ENCODE measurements around the gene PRR4. TPM values are rescaled to one million over a fixed set of nuclear protein-coding genes. Genes with fewer than 3 reads are reported as not detected.

PRR4 gene, protein sequence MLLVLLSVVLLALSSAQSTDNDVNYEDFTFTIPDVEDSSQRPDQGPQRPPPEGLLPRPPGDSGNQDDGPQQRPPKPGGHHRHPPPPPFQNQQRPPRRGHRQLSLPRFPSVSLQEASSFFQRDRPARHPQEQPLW
- total RNA-seq (1 to 10 TPM in 4 of 5 donors, under 1 TPM in 1; 0.73 to 3.8 (median 2.2) TPM), total RNA-seq (0 to 0.61 (median 0.12) reads per million in 29 experiments)
- 2.1 TPM for total RNA-seq (2013)

DNA sequence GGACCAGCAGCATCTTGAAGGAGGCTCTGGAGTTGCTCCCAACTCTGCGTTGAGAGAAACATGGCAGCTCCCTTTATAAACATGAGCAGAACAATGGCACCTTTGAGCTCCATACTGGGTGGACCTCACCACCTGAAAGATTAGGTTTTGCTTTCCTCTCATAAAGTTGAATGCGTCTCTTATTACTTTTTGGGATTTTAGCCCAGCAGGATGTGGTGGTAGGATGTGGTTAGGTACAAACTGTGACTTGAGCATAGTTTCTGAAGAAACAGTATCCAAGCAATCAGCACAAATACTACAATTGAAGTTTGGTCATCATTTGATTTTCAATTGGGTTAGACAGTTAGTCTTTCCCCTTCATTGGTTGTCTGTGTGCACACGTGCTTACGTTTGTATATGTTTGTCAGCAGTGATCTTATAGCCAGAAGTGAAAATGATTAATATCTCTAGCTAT, at the start of gene PRR4:
Gene PRR4 (minus strand): TSS at position 51 of the 454 bp plus-strand sequence. CDS start 38 bp downstream, at position 13.
- H3K9me3 ChIP-seq: no peaks in the 10 kb centered on the region
- ChIA-PET POLR2A (interaction anchor here in 1 of 2 donors (0.6 kb wide), 1 partner anchor 925 kb away, joined by 4 read pairs; no protein-coding TSS in a partner anchor), CTCF (interaction anchor here in 1 of 2 donors (0.6 kb wide), 1 partner anchor 269 kb away, joined by 6 read pairs; no protein-coding TSS in a partner anchor)
- Mint-ChIP-seq H3K4me1 (peaks cover 46 to 51% (median 46%) of the 10 kb centered on the region in 3 donors), H3K27me3 (no peaks in the 10 kb centered on the region), H3K9me3 (no peaks in the 10 kb centered on the region), H3K27ac (peak within 1 kb of the TSS in 1 of 2 donors; percentile 40), H3K4me3 (no peak within 1 kb of the TSS), H3K36me3 (peaks cover 60% of the 10 kb centered on the region)
- H3K27ac ChIP-seq (ENCODE audit: low read length): no peak within 1 kb of the TSS
- 0% methylated on average over 1 of the region's 4 CpGs for WGBS (ENCODE audit: insufficient coverage)
- H3K4me1 ChIP-seq (ENCODE audit: control insufficient read depth in 1 of 2, extremely low read depth in 1 of 2, insufficient read depth in 2 of 2, low read length in 2 of 2): peaks cover 0 to 30% of the 10 kb centered on the region in 2 experiments
- H3K27me3 ChIP-seq (replicated peaks in 1 of 2; ENCODE audit: control insufficient read depth in 2 of 2, extremely low read depth in 1 of 2, insufficient read depth in 2 of 2, low read length in 1 of 2): no peaks in the 10 kb centered on the region
- peak in 6 of 35 experiments; percentile 0 to 30 (median 4) for DNase-seq
- H3K4me3 ChIP-seq (ENCODE audit: control insufficient read depth in 1 of 2, extremely low read depth in 1 of 2, low read length in 1 of 2): no peak within 1 kb of the TSS
- peaks cover 2 to 6% of the 10 kb centered on the region in 2 donors for H3K36me3 ChIP-seq (ENCODE audit: control insufficient read depth in 2 of 2, extremely low read depth in 1 of 2, insufficient read depth in 1 of 2, low read length in 1 of 2)
- ATAC-seq (replicated peaks in 1 of 4): peak in 3 of 4 experiments; percentile 53 to 63 (median 63)

DNA sequence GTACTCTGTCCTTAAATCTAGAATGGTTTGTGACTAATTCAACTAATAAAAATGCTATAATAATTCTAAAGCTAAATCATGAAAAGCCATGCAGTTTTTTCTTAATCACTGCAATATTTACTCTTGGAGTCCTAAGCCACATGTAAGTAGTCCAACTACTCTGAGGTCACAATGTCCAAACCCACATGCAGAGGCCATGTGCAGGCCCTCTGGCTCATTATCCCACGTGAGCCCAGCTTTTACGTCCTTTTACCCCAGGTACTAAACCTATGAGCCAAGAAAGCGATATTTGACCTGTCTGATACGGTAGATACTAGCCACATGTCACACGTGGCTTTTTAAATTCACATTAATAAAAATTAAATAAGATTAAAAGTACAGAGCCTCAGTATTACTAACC, 47.6 kb upstream of the PRR4 start:
- Histone ChIP-seq H3K27ac (ENCODE audit: low read length) (no peak overlapping the region), H3K36me3 (ENCODE audit: control insufficient read depth in 2 of 2, extremely low read depth in 1 of 2, insufficient read depth in 1 of 2, low read length in 1 of 2) (peaks cover 0 to 5% of the 10 kb centered on the region in 2 donors), H3K4me3 (ENCODE audit: control insufficient read depth in 1 of 2, extremely low read depth in 1 of 2, low read length in 1 of 2) (no peak overlapping the region), H3K27me3 (replicated peaks in 1 of 2; ENCODE audit: control insufficient read depth in 2 of 2, extremely low read depth in 1 of 2, insufficient read depth in 2 of 2, low read length in 1 of 2) (no peaks in the 10 kb centered on the region), H3K4me1 (ENCODE audit: control insufficient read depth in 1 of 2, extremely low read depth in 1 of 2, insufficient read depth in 2 of 2, low read length in 2 of 2) (no peaks in the 10 kb centered on the region), H3K9me3 (no peaks in the 10 kb centered on the region)
- Mint-ChIP-seq H3K4me3 (no peak overlapping the region), H3K27me3 (no peaks in the 10 kb centered on the region), H3K27ac (no peak overlapping the region), H3K9me3 (peaks cover 2 to 8% (median 2%) of the 10 kb centered on the region in 3 donors), H3K4me1 (no peaks in the 10 kb centered on the region), H3K36me3 (peaks cover 55% of the 10 kb centered on the region)
- no CpG with 5 or more reads among the region's 5 CpGs for WGBS (ENCODE audit: insufficient coverage)
- DNase-seq (no peak), ATAC-seq (replicated peaks in 1 of 4) (no peak)
- ChIA-PET CTCF (no interaction called here), POLR2A (interaction anchor here in 1 of 2 donors (0.7 kb wide), 1 partner anchor 1802 kb away, joined by 5 read pairs; no protein-coding TSS in a partner anchor)

DNA sequence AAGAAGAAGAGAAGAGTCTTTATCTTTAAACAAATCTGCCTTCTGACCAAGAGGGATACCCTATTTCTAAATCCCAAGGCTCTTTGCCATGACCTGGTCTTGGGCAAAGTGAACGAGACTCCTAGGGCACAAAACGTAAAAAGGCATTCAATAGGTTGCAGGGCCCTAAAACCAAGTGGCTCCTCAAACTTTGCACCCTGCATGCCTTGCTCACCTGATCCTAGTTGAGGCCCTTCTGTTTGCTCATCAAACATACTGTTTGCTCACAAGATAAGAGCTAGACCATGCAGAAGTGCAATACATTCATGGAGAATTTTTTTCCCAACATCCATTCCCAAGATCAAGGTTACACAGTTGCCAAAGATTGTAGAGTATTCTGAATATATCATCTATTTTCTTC, 42.7 kb upstream of the PRR4 start:
- no peaks in the 10 kb centered on the region for H3K36me3 ChIP-seq (ENCODE audit: control insufficient read depth in 2 of 2, extremely low read depth in 1 of 2, insufficient read depth in 1 of 2, low read length in 1 of 2)
- no peak overlapping the region for H3K4me3 ChIP-seq (ENCODE audit: control insufficient read depth in 1 of 2, extremely low read depth in 1 of 2, low read length in 1 of 2)
- no peaks in the 10 kb centered on the region for H3K4me1 Mint-ChIP-seq
- H3K27me3 Mint-ChIP-seq: no peaks in the 10 kb centered on the region
- no peaks in the 10 kb centered on the region for H3K27me3 ChIP-seq (replicated peaks in 1 of 2; ENCODE audit: control insufficient read depth in 2 of 2, extremely low read depth in 1 of 2, insufficient read depth in 2 of 2, low read length in 1 of 2)
- WGBS (ENCODE audit: insufficient coverage): 100% methylated on average over 2 of the region's 2 CpGs
- ATAC-seq (replicated peaks in 1 of 4) (no peak), DNase-seq (no peak)
- no peak overlapping the region for H3K27ac Mint-ChIP-seq
- H3K4me1 ChIP-seq (ENCODE audit: control insufficient read depth in 1 of 2, extremely low read depth in 1 of 2, insufficient read depth in 2 of 2, low read length in 2 of 2): no peaks in the 10 kb centered on the region
- peaks cover 29% of the 10 kb centered on the region for H3K36me3 Mint-ChIP-seq
- no peaks in the 10 kb centered on the region for H3K9me3 ChIP-seq
- CTCF ChIA-PET: no interaction called here
- H3K9me3 Mint-ChIP-seq: no peaks in the 10 kb centered on the region
- POLR2A ChIA-PET: no interaction called here
- H3K27ac ChIP-seq (ENCODE audit: low read length): no peak overlapping the region
- H3K4me3 Mint-ChIP-seq: no peak overlapping the region

DNA sequence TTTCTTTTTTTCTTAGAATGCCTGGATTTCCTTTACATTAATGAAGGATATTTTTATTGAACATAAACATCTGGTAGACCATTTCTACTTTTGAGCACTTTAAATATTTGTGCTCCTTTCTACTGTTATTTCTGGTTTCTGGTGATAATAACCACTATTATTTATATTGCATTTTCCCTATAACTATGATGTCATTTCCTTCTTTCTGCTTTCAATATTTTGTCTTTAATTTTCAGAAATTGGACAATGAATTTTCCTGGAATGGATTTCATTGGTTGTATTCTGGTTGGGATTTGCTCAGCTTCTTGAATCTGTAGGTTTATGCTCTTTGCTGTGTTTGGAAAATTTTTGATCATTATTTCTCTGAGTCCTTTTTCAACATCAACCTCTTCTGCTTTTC, 40.0 kb upstream of the PRR4 start:
- Mint-ChIP-seq H3K9me3 (no peaks in the 10 kb centered on the region), H3K4me1 (no peaks in the 10 kb centered on the region), H3K36me3 (peaks cover 34% of the 10 kb centered on the region), H3K4me3 (no peak overlapping the region), H3K27me3 (no peaks in the 10 kb centered on the region), H3K27ac (no peak overlapping the region)
- POLR2A ChIA-PET: no interaction called here
- Histone ChIP-seq H3K36me3 (ENCODE audit: control insufficient read depth in 2 of 2, extremely low read depth in 1 of 2, insufficient read depth in 1 of 2, low read length in 1 of 2) (no peaks in the 10 kb centered on the region), H3K27me3 (replicated peaks in 1 of 2; ENCODE audit: control insufficient read depth in 2 of 2, extremely low read depth in 1 of 2, insufficient read depth in 2 of 2, low read length in 1 of 2) (no peaks in the 10 kb centered on the region), H3K4me3 (ENCODE audit: control insufficient read depth in 1 of 2, extremely low read depth in 1 of 2, low read length in 1 of 2) (no peak overlapping the region), H3K27ac (ENCODE audit: low read length) (no peak overlapping the region), H3K4me1 (ENCODE audit: control insufficient read depth in 1 of 2, extremely low read depth in 1 of 2, insufficient read depth in 2 of 2, low read length in 2 of 2) (no peaks in the 10 kb centered on the region), H3K9me3 (no peaks in the 10 kb centered on the region)
- CTCF ChIA-PET: no interaction called here
- DNase-seq: no peak
- ATAC-seq (replicated peaks in 1 of 4): no peak

DNA sequence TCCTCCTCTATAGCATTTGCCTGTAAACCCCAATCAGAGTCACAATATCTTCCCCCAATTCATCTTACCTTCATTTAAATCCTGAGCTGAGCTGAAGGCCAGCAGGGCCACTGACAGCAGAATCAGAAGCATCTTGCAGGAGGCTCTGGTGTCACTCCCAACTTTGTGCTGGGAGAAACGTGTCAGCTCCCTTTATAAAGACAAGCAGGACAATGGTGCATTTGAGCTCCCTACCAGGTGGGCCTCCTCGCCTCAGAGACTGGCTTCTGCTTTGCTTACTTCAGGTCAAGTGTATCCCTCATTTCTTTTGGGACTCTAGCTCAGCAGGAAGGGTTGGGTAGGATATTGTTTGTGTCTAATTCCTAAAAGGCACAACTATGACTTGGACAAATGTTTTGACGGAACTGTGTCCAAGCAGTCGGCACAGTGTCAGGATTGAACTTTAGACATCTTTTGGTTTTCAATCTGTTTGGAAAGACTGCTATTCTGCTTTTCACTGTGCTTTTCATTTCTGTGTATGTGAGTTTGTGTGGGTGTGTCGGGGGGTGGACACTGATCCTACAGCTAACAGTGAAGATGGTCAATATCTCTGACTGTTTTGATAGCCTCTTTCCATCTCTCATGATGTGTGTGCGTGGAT, 34.9 kb upstream of the PRR4 start, which contains the start of gene PRH1:
Gene PRH1 (minus strand): TSS at position 170 of the 640 bp plus-strand sequence. CDS start 38 bp downstream, at position 132.
- Mint-ChIP-seq H3K9me3 (no peaks in the 10 kb centered on the region), H3K4me3 (no peak within 1 kb of the TSS), H3K27me3 (no peaks in the 10 kb centered on the region), H3K4me1 (no peaks in the 10 kb centered on the region), H3K27ac (no peak within 1 kb of the TSS), H3K36me3 (peaks cover 44% of the 10 kb centered on the region)
- CTCF ChIA-PET: no interaction called here
- H3K9me3 ChIP-seq: no peaks in the 10 kb centered on the region
- no peaks in the 10 kb centered on the region for H3K4me1 ChIP-seq (ENCODE audit: control insufficient read depth in 1 of 2, extremely low read depth in 1 of 2, insufficient read depth in 2 of 2, low read length in 2 of 2)
- no peaks in the 10 kb centered on the region for H3K36me3 ChIP-seq (ENCODE audit: control insufficient read depth in 2 of 2, extremely low read depth in 1 of 2, insufficient read depth in 1 of 2, low read length in 1 of 2)
- ATAC-seq (replicated peaks in 1 of 4): no peak
- POLR2A ChIA-PET: no interaction called here
- no peak within 1 kb of the TSS for H3K27ac ChIP-seq (ENCODE audit: low read length)
- 90% methylated on average over 4 of the region's 6 CpGs for WGBS (ENCODE audit: insufficient coverage)
- no peaks in the 10 kb centered on the region for H3K27me3 ChIP-seq (replicated peaks in 1 of 2; ENCODE audit: control insufficient read depth in 2 of 2, extremely low read depth in 1 of 2, insufficient read depth in 2 of 2, low read length in 1 of 2)
- H3K4me3 ChIP-seq (ENCODE audit: control insufficient read depth in 1 of 2, extremely low read depth in 1 of 2, low read length in 1 of 2): no peak within 1 kb of the TSS
- DNase-seq: no peak

DNA sequence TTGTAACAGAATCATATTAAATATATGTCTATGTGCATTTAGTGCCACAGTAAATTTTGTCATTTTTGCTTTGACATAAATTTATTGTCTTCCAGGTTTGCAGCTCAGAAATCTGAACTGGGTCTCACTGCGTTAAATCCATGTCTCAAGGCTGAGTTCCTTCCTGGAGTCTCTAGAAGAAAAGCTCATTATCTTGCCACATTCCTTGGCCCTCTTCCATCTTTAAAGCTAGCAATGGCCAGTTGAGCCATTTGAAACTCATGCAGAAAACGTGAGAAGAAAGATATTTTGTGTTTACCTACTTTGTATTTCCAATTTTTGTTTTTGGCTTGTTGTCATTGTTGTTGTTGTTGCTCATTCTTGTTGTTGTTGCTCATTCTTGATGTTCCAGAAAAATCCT, 24.1 kb upstream of the PRR4 start:
- H3K4me1 Mint-ChIP-seq: no peaks in the 10 kb centered on the region
- no CpG with 5 or more reads among the region's 2 CpGs for WGBS (ENCODE audit: insufficient coverage)
- Histone ChIP-seq H3K27me3 (replicated peaks in 1 of 2; ENCODE audit: control insufficient read depth in 2 of 2, extremely low read depth in 1 of 2, insufficient read depth in 2 of 2, low read length in 1 of 2) (no peaks in the 10 kb centered on the region), H3K4me1 (ENCODE audit: control insufficient read depth in 1 of 2, extremely low read depth in 1 of 2, insufficient read depth in 2 of 2, low read length in 2 of 2) (no peaks in the 10 kb centered on the region), H3K36me3 (ENCODE audit: control insufficient read depth in 2 of 2, extremely low read depth in 1 of 2, insufficient read depth in 1 of 2, low read length in 1 of 2) (peaks cover 0 to 10% of the 10 kb centered on the region in 2 donors), H3K27ac (ENCODE audit: low read length) (no peak overlapping the region), H3K9me3 (no peaks in the 10 kb centered on the region), H3K4me3 (ENCODE audit: control insufficient read depth in 1 of 2, extremely low read depth in 1 of 2, low read length in 1 of 2) (no peak overlapping the region)
- no peak overlapping the region for H3K4me3 Mint-ChIP-seq
- no peaks in the 10 kb centered on the region for H3K27me3 Mint-ChIP-seq
- peaks cover 61% of the 10 kb centered on the region for H3K36me3 Mint-ChIP-seq
- H3K27ac Mint-ChIP-seq: no peak overlapping the region
- POLR2A ChIA-PET: no interaction called here
- DNase-seq (no peak), ATAC-seq (replicated peaks in 1 of 4) (no peak)
- peaks cover 10 to 19% (median 11%) of the 10 kb centered on the region in 3 donors for H3K9me3 Mint-ChIP-seq
- CTCF ChIA-PET: interaction anchor here in 1 of 2 donors (0.6 kb wide), 1 partner anchor 34 kb away, joined by 3 read pairs; no protein-coding TSS in a partner anchor
